CD4-positive, alpha-beta T cell (primary cell): ENCODE measurements around the gene FBXW11. TPM values are rescaled to one million over a fixed set of nuclear protein-coding genes. Genes with fewer than 3 reads are reported as not detected.
A peak's percentile ranks its signal among the peaks of the same experiment; 100 is the strongest.

Experiments used
- ATAC-seq: fragments of 200-7000 bp; cut with Tn5 transposase; one replicate; pipeline ENCODE4 v1.10.0; 2022; ENCODE audit warnings: mild to moderate bottlenecking; ENCODE audit not compliant: poor library complexity
- CTCF ChIA-PET: fragments of 350-600 bp; sonication (Branson Sonifier 250); formaldehyde crosslinking; loops from one replicate; lab custom pipeline; 2021; ENCODE audit warnings: antibody characterized with exemption, inconsistent platforms; lab: Charles Lee
- POLR2A ChIA-PET: fragments of 350-600 bp; sonication (Branson Sonifier 250); formaldehyde crosslinking; loops from one replicate; lab custom pipeline; 2021; ENCODE audit warnings: antibody characterized with exemption, inconsistent platforms; lab: Charles Lee
- DNase-seq, 14 experiments: peaks; one replicate each; pipeline ENCODE4 v3.0.0-alpha.2; 2013 to 2020; ENCODE audit warnings: mixed read lengths in 2 of 14
- H3K27ac ChIP-seq, 2 donors: one replicate each; pipeline versions ENCODE4 v1.5.1 to v1.7.0; 2013; ENCODE audit warnings: low read length in 2 of 2, low read depth in 1 of 2, mild to moderate bottlenecking in 1 of 2
- H3K27me3 ChIP-seq, 2 experiments: 1 replicate in 1 of 2; 2 replicates in 1 of 2; pipeline versions ENCODE4 v1.6.1 to v1.7.0; 2013; ENCODE audit warnings: low read length in 2 of 2, control low read depth in 1 of 2, mild to moderate bottlenecking in 1 of 2, moderate library complexity in 1 of 2; ENCODE audit not compliant: insufficient read depth in 2 of 2, control insufficient read depth in 1 of 2
- H3K36me3 ChIP-seq: one replicate; pipeline ENCODE4 v1.6.1; 2013; ENCODE audit warnings: low read length, control low read depth; ENCODE audit not compliant: insufficient read depth
- H3K4me1 ChIP-seq: one replicate; pipeline ENCODE4 v1.6.1; 2013; ENCODE audit warnings: low read length, control low read depth; ENCODE audit not compliant: insufficient read depth
- H3K4me3 ChIP-seq: one replicate; pipeline ENCODE4 v1.5.1; 2013; ENCODE audit warnings: mild to moderate bottlenecking, low read length, moderate library complexity
- H3K9me3 ChIP-seq, 2 experiments: 1 replicate in 1 of 2; 2 replicates in 1 of 2; pipeline versions ENCODE4 v1.6.1 to v1.7.0; 2013; ENCODE audit warnings: low read length in 2 of 2, mild to moderate bottlenecking in 2 of 2, control low read depth in 1 of 2, moderate library complexity in 1 of 2; ENCODE audit not compliant: control insufficient read depth in 1 of 2, insufficient read depth in 1 of 2
- H3K27ac Mint-ChIP-seq: one replicate; pipeline ENCODE4 v1.8.0; 2020; ENCODE audit warnings: mixed read lengths
- H3K27me3 Mint-ChIP-seq: one replicate; pipeline ENCODE4 v1.8.0; 2021; ENCODE audit warnings: mixed read lengths
- H3K36me3 Mint-ChIP-seq: one replicate; pipeline ENCODE4 v1.8.0; 2021; ENCODE audit warnings: low read depth, mixed read lengths
- H3K4me1 Mint-ChIP-seq: one replicate; pipeline ENCODE4 v1.8.0; 2021; ENCODE audit warnings: low read depth, mixed read lengths
- H3K4me3 Mint-ChIP-seq: one replicate; pipeline ENCODE4 v1.8.0; 2020; ENCODE audit warnings: mild to moderate bottlenecking, mixed read lengths
- H3K9me3 Mint-ChIP-seq: one replicate; pipeline ENCODE4 v1.8.0; 2020; ENCODE audit warnings: mixed read lengths
- CTCF ChIP-seq: fragments of 200-600 bp; IDR thresholded peaks from one replicate; pipeline ENCODE4 v1.8.0; 2022; ENCODE audit warnings: antibody characterized with exemption, mild to moderate bottlenecking
- intact Hi-C, 2 experiments: fragments of 100-400 bp; cut with DNase I in 1 of 2; cut with micrococcal nuclease in 1 of 2; formaldehyde crosslinking; loops; one replicate each; pipeline versions ENCODE4 v1.15.1 to v1.9.0; 2023 to 2025; cut with DNase I, micrococcal nuclease
- total RNA-seq, 174 experiments: library from RNA in 2 of 174; stranded (reverse) in 2 of 174; gene quantifications; one replicate each; pipeline ENCODE4 v1.2.3 and lab custom pipeline; 2021 to 2026

Gene FBXW11
- total RNA-seq, 2 experiments from 2014 or later = 20.9 to 24.0 TPM

- TF ChIP-seq CTCF = no peak
- H3K4me3 ChIP-seq = no peak overlapping the region
- Mint-ChIP-seq H3K27ac (no peak overlapping the region), H3K9me3 (peaks cover 3% of the 10 kb centered on the region), H3K4me1 (peaks cover 63% of the 10 kb centered on the region), H3K4me3 (no peak overlapping the region), H3K27me3 (no peaks in the 10 kb centered on the region), H3K36me3 (peaks cover 41% of the 10 kb centered on the region)
- no peak overlapping the region for H3K27ac ChIP-seq
- H3K9me3 ChIP-seq = peaks cover 9 to 11% of the 10 kb centered on the region in 2 experiments
- H3K27me3 ChIP-seq = no peaks in the 10 kb centered on the region
- intact Hi-C loops = no loop called here
- H3K36me3 ChIP-seq = no peaks in the 10 kb centered on the region
- peaks cover 2% of the 10 kb centered on the region for H3K4me1 ChIP-seq
- ChIA-PET CTCF (interaction anchor here (1.7 kb wide), 1 partner anchor 22 kb away, joined by 3 read pairs; no protein-coding TSS in a partner anchor), POLR2A (no interaction called here)
- ATAC-seq (no peak), DNase-seq (no peak)
Observed at GRCh38 chr5:171934586-171934985, 71.9 kb downstream of the FBXW11 start.

DNA sequence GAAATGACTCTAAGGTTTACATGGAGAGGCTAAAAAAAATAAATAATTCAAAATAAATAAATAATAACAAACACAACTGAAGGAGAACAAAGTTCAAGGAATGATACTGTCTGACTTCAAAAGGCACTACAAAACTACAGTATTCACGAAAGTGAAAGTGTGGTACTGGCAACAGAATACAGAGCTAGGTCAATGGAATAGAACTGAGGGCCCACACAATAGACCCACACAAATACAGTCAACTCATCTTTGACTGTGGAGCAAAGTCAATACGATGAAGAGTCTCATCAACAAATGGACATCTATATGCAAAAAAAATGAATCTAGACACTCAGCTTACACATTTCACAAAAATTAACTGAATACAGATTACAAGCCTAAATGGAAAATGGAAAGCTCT lies 75.3 kb downstream of the FBXW11 start:
- Mint-ChIP-seq H3K36me3 (peaks cover 43% of the 10 kb centered on the region), H3K4me3 (peak overlapping the region; percentile 16), H3K4me1 (peaks cover 64% of the 10 kb centered on the region), H3K27me3 (no peaks in the 10 kb centered on the region), H3K27ac (no peak overlapping the region), H3K9me3 (peaks cover 3% of the 10 kb centered on the region)
- intact Hi-C loops = no loop called here
- no peak for TF ChIP-seq CTCF
- peaks cover 9 to 11% of the 10 kb centered on the region in 2 experiments for H3K9me3 ChIP-seq
- H3K36me3 ChIP-seq = no peaks in the 10 kb centered on the region
- ChIA-PET CTCF (no interaction called here), POLR2A (no interaction called here)
- DNase-seq (no peak), ATAC-seq (no peak)
- no peak overlapping the region for H3K4me3 ChIP-seq
- H3K27ac ChIP-seq = no peak overlapping the region
- no peaks in the 10 kb centered on the region for H3K27me3 ChIP-seq
- H3K4me1 ChIP-seq = peaks cover 2% of the 10 kb centered on the region

DNA sequence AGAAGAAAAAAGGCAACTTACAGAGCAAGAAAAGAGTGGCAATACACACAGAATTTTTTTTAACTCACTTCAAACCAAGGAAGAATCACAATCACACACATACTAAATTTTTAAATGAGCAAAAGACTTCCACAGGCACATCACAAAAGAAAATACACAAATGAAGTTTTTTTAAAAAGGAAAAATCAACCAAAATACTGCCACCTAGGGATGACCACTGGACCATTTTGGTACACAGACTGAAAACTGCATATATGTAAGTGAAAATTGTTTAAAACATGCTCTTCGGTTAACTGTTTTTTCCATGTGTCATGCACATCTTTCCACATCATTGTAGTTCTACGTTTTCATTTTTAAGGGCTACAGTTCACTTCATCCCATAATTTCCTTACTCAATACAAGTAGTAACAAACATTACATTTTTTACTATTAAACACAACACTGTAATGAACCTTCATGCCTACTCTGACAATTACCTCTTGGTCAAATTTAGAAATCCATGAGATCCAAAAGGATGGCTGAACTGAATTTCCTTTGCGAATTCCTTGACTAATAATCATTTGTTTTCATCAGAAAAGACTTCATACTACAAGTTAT lies 79.0 kb downstream of the FBXW11 start:
- TF ChIP-seq CTCF = peak; percentile 30
- Histone ChIP-seq H3K36me3 (no peaks in the 10 kb centered on the region), H3K27ac (no peak overlapping the region), H3K9me3 (peaks cover 0 to 3% of the 10 kb centered on the region in 2 experiments), H3K4me1 (no peaks in the 10 kb centered on the region), H3K27me3 (no peaks in the 10 kb centered on the region), H3K4me3 (no peak overlapping the region)
- ATAC-seq (no peak), DNase-seq (no peak)
- Mint-ChIP-seq H3K27me3 (no peaks in the 10 kb centered on the region), H3K9me3 (no peaks in the 10 kb centered on the region), H3K4me1 (peaks cover 60% of the 10 kb centered on the region), H3K4me3 (no peak overlapping the region), H3K36me3 (peaks cover 26% of the 10 kb centered on the region), H3K27ac (no peak overlapping the region)
- ChIA-PET CTCF (no interaction called here), POLR2A (no interaction called here)
- intact Hi-C loops = no loop called here
